ENCODE measurements around the gene HTR3E. TPM values are rescaled to one million over a fixed set of nuclear protein-coding genes. Genes with fewer than 3 reads are reported as not detected.

HTR3E gene
- total and polyA plus RNA-seq, 2 of the 13 experiments (the other 11 are each of a cell fraction or from before 2014, with no cell fraction given), result not detected

GRCh38 chr3:184075901-184076300 lies 21.0 kb upstream of the HTR3E start:
- H3K27ac ChIP-seq (ENCODE audit: extremely low read length, insufficient read depth, low read length), result no peak overlapping the region
- no peaks in the 10 kb centered on the region for H3K36me3 ChIP-seq (replicated peaks in 1 of 2; ENCODE audit: control insufficient read depth in 1 of 2, insufficient read depth in 2 of 2, low read length in 2 of 2)
- no peaks in the 10 kb centered on the region; the same call in 1 of the 2 replicates for H3K9me3 ChIP-seq (ENCODE audit: low read length)
- H3K4me2 ChIP-seq (ENCODE audit: low read depth, low read length), result no peak overlapping the region
- WGBS (ENCODE audit: low lambda C conversion rate), result 47% methylated on average over 6 of the region's 6 CpGs
- H4K20me1 ChIP-seq (ENCODE audit: insufficient read depth, low read length), result no peaks in the 10 kb centered on the region
- H3K79me2 ChIP-seq (ENCODE audit: insufficient read depth, low read length), result no peaks in the 10 kb centered on the region
- in situ Hi-C loops (cut with HindIII; ENCODE audit: extremely low pct_ligation_motif_present, low pct_unique_long_range_greater_than_20kb), result no loop called here
- intact Hi-C loops (cut with micrococcal nuclease; ENCODE audit: unreplicated experiment), result no loop called here
- ChIA-PET CTCF (ENCODE audit: low intra/inter-chr PET ratio, low total read pairs) (no interaction called here), POLR2A (no interaction called here)
- TF ChIP-seq NAIF1 (CRISPR knock-in tag; IDR thresholded peaks at IDR 0.05; ENCODE audit: borderline replicate concordance) (no peak), ZNF761 (CRISPR knock-in tag; conservative IDR thresholded peaks at IDR 0.05) (no peak), CEBPZ (IDR thresholded peaks at IDR 0.05; ENCODE audit: low read length) (no peak), ZNF652 (CRISPR knock-in tag; IDR thresholded peaks at IDR 0.05; ENCODE audit: borderline replicate concordance, low read depth) (no peak), ZNF576 (CRISPR knock-in tag; IDR thresholded peaks at IDR 0.05) (no peak)
- no peaks in the 10 kb centered on the region for H3K4me1 ChIP-seq (ENCODE audit: insufficient read depth, low read length)
- no peak overlapping the region for H3K9ac ChIP-seq (ENCODE audit: insufficient read depth, low read depth, low read length)
- no peak overlapping the region for H2AFZ ChIP-seq (ENCODE audit: low read length)
- H3K4me3 ChIP-seq (replicated peaks in 1 of 3; ENCODE audit: insufficient read depth in 1 of 3, low read depth in 2 of 3, low read length in 3 of 3), result no peak overlapping the region
- no peak for DNase-seq (ENCODE audit: low spot score)
- no TSS peak for BruUV-seq (replicated peaks)
- ATAC-seq, result no peak
- no peak for FAIRE-seq
- peaks cover 0 to 3% of the 10 kb centered on the region in 2 experiments; a peak in 1 of 5 replicates for H3K27me3 ChIP-seq (ENCODE audit: control insufficient read depth in 1 of 2, insufficient read depth in 2 of 2, low read length in 2 of 2)

Measured in HepG2 (cell line).